Stimulated activated CD4-positive, alpha-beta T cell treated with anti-CD3 and anti-CD28 coated beads, Interleukin-1b, Interleukin-23, amount 100 ng/mL, for 4 hours (primary cell): ENCODE data around the gene PDE2A.

Experiments
- DNase-seq, 2 donors: peaks; one replicate each; pipeline ENCODE4 v3.0.0-alpha.2; 2020; ENCODE audit warnings: low read depth in 2 of 2

The PDE2A gene

GRCh38 chr11:72615329-72615728 lies 58.9 kb downstream of the PDE2A start:
- DNase-seq = no peak

GRCh38 chr11:72614381-72614780 lies 59.8 kb downstream of the PDE2A start:
- no peak for DNase-seq

- DNase-seq = no peak
Observed at GRCh38 chr11:72613977-72614376, 60.2 kb downstream of the PDE2A start.

GRCh38 chr11:72613450-72613849 lies 60.8 kb downstream of the PDE2A start:
- no peak for DNase-seq

- DNase-seq = no peak
Observed at GRCh38 chr11:72609476-72609875, 64.7 kb downstream of the PDE2A start.

- no peak for DNase-seq
Observed at GRCh38 chr11:72609045-72609444, 65.2 kb downstream of the PDE2A start.

GRCh38 chr11:72607496-72607895 lies 66.7 kb downstream of the PDE2A start:
- no peak for DNase-seq

GRCh38 chr11:72606748-72607468 lies 67.3 kb downstream of the PDE2A start:
- no peak for DNase-seq

- DNase-seq = no peak
Observed at GRCh38 chr11:72605973-72606747, 68.1 kb downstream of the PDE2A start.

- no peak for DNase-seq
Observed at GRCh38 chr11:72604256-72604655, 70.0 kb downstream of the PDE2A start.

- DNase-seq = no peak
Observed at GRCh38 chr11:72602250-72602904, 71.8 kb downstream of the PDE2A start.

GRCh38 chr11:72600557-72600956 lies 73.7 kb downstream of the PDE2A start:
- no peak for DNase-seq

- DNase-seq = no peak
Observed at GRCh38 chr11:72599325-72600117, 74.7 kb downstream of the PDE2A start.

GRCh38 chr11:72598906-72599305 lies 75.3 kb downstream of the PDE2A start:
- DNase-seq = no peak

- no peak for DNase-seq
Observed at GRCh38 chr11:72598466-72598865, 75.8 kb downstream of the PDE2A start.

GRCh38 chr11:72597721-72598120 lies 76.5 kb downstream of the PDE2A start:
- no peak for DNase-seq

GRCh38 chr11:72595292-72595684 lies 78.9 kb downstream of the PDE2A start:
- DNase-seq = no peak

GRCh38 chr11:72594493-72595291 lies 79.5 kb downstream of the PDE2A start:
- no peak for DNase-seq

- DNase-seq = no peak
Observed at GRCh38 chr11:72592698-72593495, 81.3 kb downstream of the PDE2A start.

- DNase-seq = peak in 1 of 2 donors; percentile 24
Observed at GRCh38 chr11:72591785-72592502, 82.3 kb downstream of the PDE2A start.
